ENCODE data around the gene MICALL2.

The MICALL2 gene

GRCh38 chr7:1492640-1493039, 33.4 kb upstream of the MICALL2 start:
- DNase-seq = no peak

- no peak for DNase-seq
Measured at GRCh38 chr7:1492221-1492620, 33.0 kb upstream of the MICALL2 start.

GRCh38 chr7:1490837-1491236, 31.6 kb upstream of the MICALL2 start:
- DNase-seq = no peak

- DNase-seq = no peak
Measured at GRCh38 chr7:1489336-1489735, 30.1 kb upstream of the MICALL2 start.

DNA sequence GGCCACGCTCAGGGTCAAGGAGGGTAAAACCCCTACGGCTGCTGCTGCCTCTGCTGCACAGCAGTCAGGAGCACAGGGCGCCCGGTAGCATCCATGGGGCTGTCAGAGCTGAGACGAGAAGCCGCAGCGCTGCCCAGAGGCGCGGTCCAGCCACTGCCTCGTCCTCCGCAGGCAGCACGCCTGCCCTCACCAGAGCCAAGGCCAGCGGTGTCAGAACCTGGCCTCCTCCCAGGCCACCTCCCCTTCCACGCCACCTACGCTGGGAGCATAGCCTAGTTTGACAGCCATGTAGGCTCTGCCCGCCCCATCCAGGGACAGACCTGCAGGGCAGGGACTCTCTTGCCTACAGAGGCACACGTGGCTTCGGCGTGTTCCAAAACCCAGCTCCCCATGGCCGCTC, 28.7 kb upstream of the MICALL2 start:
- no peak for DNase-seq

GRCh38 chr7:1487466-1487865, 28.2 kb upstream of the MICALL2 start:
- no peak for DNase-seq

DNA sequence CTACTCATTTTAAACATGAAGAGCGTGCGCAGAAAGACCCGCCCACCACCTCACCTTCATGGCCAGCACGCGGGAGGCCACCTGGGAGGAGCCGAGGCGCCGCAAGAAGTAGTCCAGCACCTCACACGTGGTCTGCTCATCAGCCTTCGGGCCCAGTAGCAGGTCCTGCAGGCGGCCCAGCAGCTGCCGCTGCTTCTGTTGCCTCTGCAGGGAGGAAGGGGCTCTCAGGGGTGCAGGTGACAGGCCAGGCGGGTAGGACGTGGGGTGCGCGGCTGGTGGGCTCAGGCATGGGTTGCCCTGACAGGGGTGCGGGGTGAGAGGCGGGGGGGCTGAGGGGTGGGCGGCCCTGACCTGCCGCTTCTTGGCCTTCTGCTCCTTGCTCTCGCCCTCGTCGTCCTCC, 27.3 kb upstream of the MICALL2 start:
- DNase-seq = no peak

DNA sequence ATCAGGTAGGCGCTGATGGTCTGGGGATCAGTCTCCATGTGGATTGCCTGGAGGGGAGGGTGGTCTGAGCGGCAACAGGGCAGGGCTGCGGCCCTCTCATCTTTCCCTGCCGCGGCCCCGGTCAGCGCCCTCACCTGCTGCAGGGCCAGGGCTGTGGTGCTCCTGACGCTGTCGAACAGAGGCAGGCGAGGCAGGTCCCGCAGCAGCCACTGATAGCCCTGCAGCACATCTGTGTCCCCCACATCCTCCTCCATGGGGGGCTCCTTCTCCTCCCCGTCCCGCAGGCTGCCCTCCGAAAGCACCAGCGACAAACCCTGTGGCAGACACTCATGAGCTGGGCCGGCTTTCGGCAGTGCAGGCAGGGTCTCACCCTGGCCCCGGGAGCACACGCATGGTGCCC, 25.9 kb upstream of the MICALL2 start:
- no peak for DNase-seq

DNA sequence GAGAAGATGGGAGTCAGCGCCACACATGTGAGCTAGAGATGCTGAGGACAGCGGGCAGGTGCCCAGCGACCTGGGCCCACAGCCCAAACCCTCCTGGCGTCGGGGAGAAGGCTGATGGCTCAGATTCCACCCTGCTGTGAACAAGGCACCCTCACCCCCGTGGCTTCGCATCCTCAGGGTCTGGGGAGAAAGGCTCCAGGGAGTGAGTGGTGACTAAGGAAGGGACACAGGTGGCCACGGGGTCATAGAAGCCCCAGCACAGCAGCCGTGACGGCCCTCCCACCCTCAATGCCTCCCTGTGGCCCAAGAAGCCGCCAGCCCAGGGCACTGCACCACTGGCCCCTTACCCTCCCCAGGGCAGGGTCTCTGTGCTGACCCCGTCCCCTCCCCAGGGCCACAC, 25.3 kb upstream of the MICALL2 start:
- DNase-seq = no peak

- no peak for DNase-seq
Measured at GRCh38 chr7:1483536-1484505, 24.6 kb upstream of the MICALL2 start.

DNA sequence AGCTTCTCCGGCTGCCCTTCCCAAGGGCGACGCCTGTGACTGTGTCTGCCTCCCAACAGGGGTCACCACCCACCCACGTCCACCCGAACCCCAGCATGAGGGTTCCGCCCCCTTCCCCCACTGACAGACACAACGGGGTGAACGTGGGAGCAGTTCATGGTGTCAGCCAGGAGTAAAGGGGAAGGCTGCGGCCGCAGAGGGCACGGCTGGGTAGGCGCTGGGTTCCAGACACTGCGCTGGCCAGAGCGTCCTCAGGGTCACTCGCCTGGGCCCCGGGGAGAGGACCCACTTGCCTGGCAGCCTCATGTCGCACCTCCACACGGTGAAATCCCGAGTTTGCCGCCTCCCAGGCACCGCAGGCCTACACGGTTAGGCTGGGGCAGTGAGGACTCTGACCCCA, 23.8 kb upstream of the MICALL2 start:
- DNase-seq = no peak

GRCh38 chr7:1481300-1481699, 22.0 kb upstream of the MICALL2 start:
- DNase-seq = no peak

DNA sequence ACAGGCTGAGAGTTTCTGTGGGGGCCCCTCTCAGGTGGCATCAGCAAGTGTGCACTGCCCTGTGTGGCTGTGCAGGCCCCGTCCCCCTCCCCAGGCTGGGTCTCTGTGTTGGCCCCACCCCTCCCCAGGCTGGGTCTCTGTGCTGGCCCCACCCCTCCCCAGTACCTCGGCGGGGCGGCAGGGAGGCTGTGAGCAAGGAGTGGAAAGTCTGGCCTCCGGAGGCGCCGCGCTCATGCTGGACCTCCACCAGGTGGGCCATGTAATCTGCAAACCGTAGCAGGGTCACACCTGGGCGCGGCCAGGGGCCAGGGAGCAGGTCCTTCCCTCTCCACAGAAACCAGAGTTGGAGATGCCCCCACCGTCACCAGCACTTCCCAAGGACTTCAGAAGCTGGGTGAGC, 21.4 kb upstream of the MICALL2 start:
- DNase-seq = no peak

GRCh38 chr7:1479287-1479686, 20.0 kb upstream of the MICALL2 start:
- no peak for DNase-seq

- no peak for DNase-seq
Measured at GRCh38 chr7:1478480-1478879, 19.2 kb upstream of the MICALL2 start.

GRCh38 chr7:1476859-1477258, 17.6 kb upstream of the MICALL2 start:
- DNase-seq = no peak

DNA sequence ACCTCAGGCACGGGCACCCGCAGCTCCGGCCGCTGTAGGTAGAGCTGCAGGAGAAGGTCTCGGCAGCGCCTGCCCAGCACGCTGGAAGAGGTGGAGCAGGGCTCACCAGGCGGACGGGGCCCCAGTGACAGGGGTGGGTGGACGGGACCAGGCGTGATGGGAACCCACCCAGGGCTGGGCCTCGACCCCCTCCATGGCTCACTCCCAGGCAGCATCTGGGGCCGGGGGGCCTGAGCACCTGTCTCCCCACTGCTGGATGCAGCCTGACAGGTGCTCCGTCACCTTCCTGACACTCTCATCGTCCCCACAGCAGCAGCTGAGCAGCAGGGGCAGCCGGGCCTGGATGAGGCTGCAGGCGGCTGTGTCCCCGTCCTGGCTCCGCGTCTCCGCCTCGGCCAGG, 16.7 kb upstream of the MICALL2 start:
- no peak for DNase-seq

DNA sequence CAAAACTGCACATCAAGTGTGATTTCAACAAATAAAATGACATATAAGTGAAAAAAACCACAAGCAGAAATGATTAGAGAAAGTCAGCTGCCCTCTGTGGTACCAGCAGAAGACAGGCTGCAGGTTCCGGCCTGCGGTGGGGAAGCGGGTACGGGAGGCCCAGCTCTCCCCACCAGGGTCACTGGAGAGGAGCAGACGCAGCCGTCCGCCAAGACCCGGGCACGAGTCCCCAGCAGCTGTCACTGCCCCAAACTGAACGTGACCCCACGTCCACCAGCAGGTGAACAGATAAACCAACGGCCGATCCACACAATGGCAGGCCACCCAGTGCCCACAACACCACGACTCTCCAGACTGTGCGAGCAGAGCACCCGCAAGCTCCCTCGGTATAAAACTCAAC, 16.1 kb upstream of the MICALL2 start:
- DNase-seq = no peak

GRCh38 chr7:1474736-1475135, 15.5 kb upstream of the MICALL2 start:
- DNase-seq = no peak

DNA sequence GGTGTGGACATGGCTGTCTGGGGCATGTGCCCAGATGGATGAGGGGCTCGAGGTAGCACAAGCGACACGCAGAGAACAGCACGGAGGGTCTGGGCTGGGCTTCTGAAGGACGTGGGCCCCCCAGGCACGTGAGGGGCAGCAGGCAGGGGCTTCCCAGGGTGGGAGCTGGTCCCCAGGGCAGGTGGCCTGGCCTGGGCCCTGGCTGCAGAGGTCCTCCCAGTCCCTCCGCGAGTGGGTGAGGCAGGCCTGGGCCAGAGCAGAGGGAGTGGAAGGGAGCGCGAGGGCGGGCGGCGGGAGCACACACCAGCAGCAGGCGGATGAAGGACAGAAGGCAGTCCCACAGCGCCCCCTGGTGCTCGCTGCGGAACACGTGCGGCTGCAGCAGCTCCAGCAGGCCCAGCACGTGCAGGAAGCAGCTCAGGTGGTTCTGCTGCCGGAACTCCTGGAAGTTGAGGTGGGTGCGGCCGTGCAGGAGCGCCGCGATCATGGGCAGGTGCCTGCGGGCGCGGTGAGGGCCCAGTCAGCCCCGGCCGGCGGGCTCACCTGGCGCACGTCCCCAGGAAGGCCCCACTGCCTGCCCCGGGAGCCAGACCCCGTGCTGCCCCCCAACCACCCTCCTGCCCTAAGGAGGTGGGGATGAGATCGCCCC, 14.7 kb upstream of the MICALL2 start:
- DNase-seq = peak; percentile 52

- no peak for DNase-seq
Measured at GRCh38 chr7:1470901-1471300, 11.6 kb upstream of the MICALL2 start.

- DNase-seq = no peak
Measured at GRCh38 chr7:1468643-1469298, 9.5 kb upstream of the MICALL2 start.

- no peak for DNase-seq
Measured at GRCh38 chr7:1468203-1468602, 8.9 kb upstream of the MICALL2 start.
